ENCODE data around the gene TBC1D23. TPM values are rescaled to one million over a fixed set of nuclear protein-coding genes. Genes with fewer than 3 reads are reported as not detected.

TBC1D23 gene
- total RNA-seq, 1 experiment from 2014 or later = 45.2 TPM

DNA sequence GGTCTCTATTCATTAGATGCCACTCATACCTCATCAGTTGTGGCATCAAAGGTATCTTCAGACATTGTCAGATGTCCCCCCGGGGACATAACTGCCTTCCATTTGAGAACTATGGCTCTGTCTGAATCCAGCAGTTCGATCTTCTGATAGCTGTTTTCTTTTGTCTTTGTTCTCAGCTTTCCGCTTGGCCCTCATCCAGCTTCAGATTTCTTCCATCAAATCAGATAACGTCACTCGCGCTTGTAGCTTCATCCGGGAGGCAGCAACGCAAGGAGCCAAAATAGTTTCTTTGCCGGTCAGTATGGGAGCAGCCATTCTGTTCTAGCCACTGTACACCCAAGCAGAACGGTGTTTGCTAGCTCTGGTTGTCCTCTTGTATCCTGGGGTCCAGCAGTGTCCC, 78.1 kb downstream of the TBC1D23 start:
- Histone ChIP-seq H3K36me3 (ENCODE audit: control insufficient read depth, insufficient read depth, low read length) (peaks cover 3% of the 10 kb centered on the region; the same call in 1 of the 2 replicates), H3K9me3 (no peaks in the 10 kb centered on the region), H3K4me3 (ENCODE audit: low read depth, low read length) (no peak overlapping the region), H3K4me1 (peaks cover 10% of the 10 kb centered on the region; the same call in 1 of the 2 replicates), H3K27me3 (replicated peaks; ENCODE audit: control insufficient read depth, insufficient read depth, low read length) (no peaks in the 10 kb centered on the region)
- Mint-ChIP-seq H3K9me3 (ENCODE audit: unreplicated experiment) (no peaks in the 10 kb centered on the region), H3K27me3 (ENCODE audit: insufficient read depth, unreplicated experiment) (no peaks in the 10 kb centered on the region), H3K27ac (ENCODE audit: unreplicated experiment) (no peak overlapping the region), H3K4me1 (ENCODE audit: low read depth, unreplicated experiment) (peaks cover 5% of the 10 kb centered on the region), H3K36me3 (ENCODE audit: insufficient read depth, unreplicated experiment) (peaks cover 40% of the 10 kb centered on the region), H3K4me3 (ENCODE audit: unreplicated experiment) (no peak overlapping the region)
- intact Hi-C loops (cut with micrococcal nuclease; ENCODE audit: unreplicated experiment) = no loop called here
- DNase-seq = no peak
- CTCF ChIA-PET = no interaction called here
- BruUV-seq (replicated peaks) = no TSS peak
- TF ChIP-seq, protein P1, sequence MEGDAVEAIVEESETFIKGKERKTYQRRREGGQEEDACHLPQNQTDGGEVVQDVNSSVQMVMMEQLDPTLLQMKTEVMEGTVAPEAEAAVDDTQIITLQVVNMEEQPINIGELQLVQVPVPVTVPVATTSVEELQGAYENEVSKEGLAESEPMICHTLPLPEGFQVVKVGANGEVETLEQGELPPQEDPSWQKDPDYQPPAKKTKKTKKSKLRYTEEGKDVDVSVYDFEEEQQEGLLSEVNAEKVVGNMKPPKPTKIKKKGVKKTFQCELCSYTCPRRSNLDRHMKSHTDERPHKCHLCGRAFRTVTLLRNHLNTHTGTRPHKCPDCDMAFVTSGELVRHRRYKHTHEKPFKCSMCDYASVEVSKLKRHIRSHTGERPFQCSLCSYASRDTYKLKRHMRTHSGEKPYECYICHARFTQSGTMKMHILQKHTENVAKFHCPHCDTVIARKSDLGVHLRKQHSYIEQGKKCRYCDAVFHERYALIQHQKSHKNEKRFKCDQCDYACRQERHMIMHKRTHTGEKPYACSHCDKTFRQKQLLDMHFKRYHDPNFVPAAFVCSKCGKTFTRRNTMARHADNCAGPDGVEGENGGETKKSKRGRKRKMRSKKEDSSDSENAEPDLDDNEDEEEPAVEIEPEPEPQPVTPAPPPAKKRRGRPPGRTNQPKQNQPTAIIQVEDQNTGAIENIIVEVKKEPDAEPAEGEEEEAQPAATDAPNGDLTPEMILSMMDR (IDR thresholded peaks at IDR 0.05; ENCODE audit: insufficient read depth in 1 of 2, low read depth in 1 of 2, low read length in 1 of 2, severe bottlenecking in 1 of 2, unreplicated experiment in 1 of 2) = no peak
- POLR2A ChIA-PET = no interaction called here

GRCh38 chr3:100339786-100340185, 79.0 kb downstream of the TBC1D23 start:
- no peaks in the 10 kb centered on the region for H3K9me3 ChIP-seq
- POLR2A ChIA-PET = interaction anchor here (0.6 kb wide), 1 partner anchor 21 kb away, joined by 3 read pairs; no protein-coding TSS in a partner anchor
- no peak for DNase-seq
- no peaks in the 10 kb centered on the region for H3K27me3 ChIP-seq (replicated peaks; ENCODE audit: control insufficient read depth, insufficient read depth, low read length)
- Mint-ChIP-seq H3K27ac (ENCODE audit: unreplicated experiment) (no peak overlapping the region), H3K4me3 (ENCODE audit: unreplicated experiment) (no peak overlapping the region), H3K36me3 (ENCODE audit: insufficient read depth, unreplicated experiment) (peaks cover 48% of the 10 kb centered on the region), H3K9me3 (ENCODE audit: unreplicated experiment) (no peaks in the 10 kb centered on the region), H3K27me3 (ENCODE audit: insufficient read depth, unreplicated experiment) (no peaks in the 10 kb centered on the region), H3K4me1 (ENCODE audit: low read depth, unreplicated experiment) (peaks cover 5% of the 10 kb centered on the region)
- intact Hi-C loops (cut with micrococcal nuclease; ENCODE audit: unreplicated experiment) = no loop called here
- H3K4me3 ChIP-seq (ENCODE audit: low read depth, low read length) = no peak overlapping the region
- no TSS peak for BruUV-seq (replicated peaks)
- CTCF ChIA-PET = interaction anchor here (0.6 kb wide), 1 partner anchor 61 kb away, joined by 10 read pairs; the partner anchor contains the start of gene TOMM70
- TF ChIP-seq, protein P1 (IDR thresholded peaks at IDR 0.05; ENCODE audit: insufficient read depth in 1 of 2, low read depth in 1 of 2, low read length in 1 of 2, severe bottlenecking in 1 of 2, unreplicated experiment in 1 of 2) = no peak
- H3K4me1 ChIP-seq = peaks cover 10% of the 10 kb centered on the region; the same call in 1 of the 2 replicates
- peaks cover 3% of the 10 kb centered on the region; the same call in 1 of the 2 replicates for H3K36me3 ChIP-seq (ENCODE audit: control insufficient read depth, insufficient read depth, low read length)

- CTCF ChIA-PET = no interaction called here
Observed at GRCh38 chr3:100340527-100340926, 79.7 kb downstream of the TBC1D23 start.

More at GRCh38 chr3:100340527-100340926, 79.7 kb downstream of the TBC1D23 start:
- H3K9me3 Mint-ChIP-seq (ENCODE audit: unreplicated experiment) = no peaks in the 10 kb centered on the region
- peaks cover 5% of the 10 kb centered on the region for H3K4me1 Mint-ChIP-seq (ENCODE audit: low read depth, unreplicated experiment)
- no peak overlapping the region for H3K27ac Mint-ChIP-seq (ENCODE audit: unreplicated experiment)
- intact Hi-C loops (cut with micrococcal nuclease; ENCODE audit: unreplicated experiment) = no loop called here
- Histone ChIP-seq H3K9me3 (no peaks in the 10 kb centered on the region), H3K4me1 (peaks cover 7% of the 10 kb centered on the region; the same call in 1 of the 2 replicates), H3K27me3 (replicated peaks; ENCODE audit: control insufficient read depth, insufficient read depth, low read length) (no peaks in the 10 kb centered on the region), H3K4me3 (ENCODE audit: low read depth, low read length) (no peak overlapping the region), H3K36me3 (ENCODE audit: control insufficient read depth, insufficient read depth, low read length) (peaks cover 3% of the 10 kb centered on the region; the same call in 1 of the 2 replicates)
- DNase-seq = no peak
- no peak overlapping the region for H3K4me3 Mint-ChIP-seq (ENCODE audit: unreplicated experiment)
- BruUV-seq (replicated peaks) = no TSS peak
- no peaks in the 10 kb centered on the region for H3K27me3 Mint-ChIP-seq (ENCODE audit: insufficient read depth, unreplicated experiment)
- H3K36me3 Mint-ChIP-seq (ENCODE audit: insufficient read depth, unreplicated experiment) = peaks cover 46% of the 10 kb centered on the region
- POLR2A ChIA-PET = interaction anchor here (0.6 kb wide), 1 partner anchor 20 kb away, joined by 3 read pairs; no protein-coding TSS in a partner anchor
- TF ChIP-seq, protein P1 (IDR thresholded peaks at IDR 0.05; ENCODE audit: insufficient read depth in 1 of 2, low read depth in 1 of 2, low read length in 1 of 2, severe bottlenecking in 1 of 2, unreplicated experiment in 1 of 2) = no peak
